WERI-Rb-1 (cell line): ENCODE results near the gene SMG7.
"Not testable (repeated sequence)": the region's sequence is repeated elsewhere in the genome, so short reads cannot be mapped to it uniquely, and the experiment has no call there.

Experiments used
- DNase-seq: peaks from one replicate; pipeline ENCODE4 v3.0.0-alpha.2; 2020
- H3K27ac ChIP-seq: fragments of 250-450 bp; sonication (Bioruptor Pico); 2 replicates; pipeline ENCODE4 v1.5.1; 2020; ENCODE audit warnings: mild to moderate bottlenecking, moderate library complexity
- H3K27me3 ChIP-seq: fragments of 250-450 bp; sonication (Bioruptor Pico); 2 replicates; pipeline ENCODE4 v1.5.1; 2021; ENCODE audit warnings: mild to moderate bottlenecking, low read depth, moderate library complexity; ENCODE audit not compliant: insufficient read depth, severe bottlenecking
- H3K36me3 ChIP-seq: fragments of 250-450 bp; sonication (Bioruptor Pico); 2 replicates; pipeline ENCODE4 v1.5.1; 2020; ENCODE audit warnings: mild to moderate bottlenecking, moderate library complexity
- H3K4me3 ChIP-seq: 2 replicates; pipeline ENCODE4 v1.5.1; 2011; ENCODE audit warnings: low read depth, mild to moderate bottlenecking, control low read depth, low read length
- H3K9me3 ChIP-seq: fragments of 250-450 bp; sonication (Bioruptor Pico); 2 replicates; pipeline ENCODE4 v1.5.1; 2021; ENCODE audit warnings: mild to moderate bottlenecking, moderate library complexity; ENCODE audit not compliant: severe bottlenecking
- CTCF ChIP-seq: IDR thresholded peaks from 2 replicates; pipeline ENCODE4 v1.5.1; 2011; ENCODE audit warnings: low read depth, mild to moderate bottlenecking, control low read depth, inconsistent platforms, low read length

SMG7 gene

GRCh38 chr1:183472488-183473216 lies at the start of gene SMG7:
TSS of gene SMG7 (plus strand) at chr1:183472499. CDS start at chr1:183472621, 122 bp downstream.
- peak; percentile 58 for DNase-seq

GRCh38 chr1:183423541-183423940 lies 48.8 kb upstream of the SMG7 start:
- Histone ChIP-seq H3K27ac (no peak overlapping the region), H3K36me3 (no peaks in the 10 kb centered on the region), H3K9me3 (no peaks in the 10 kb centered on the region), H3K4me3 (no peak overlapping the region), H3K27me3 (peaks cover 3% of the 10 kb centered on the region)
- no peak for TF ChIP-seq CTCF
- no peak for DNase-seq

More at GRCh38 chr1:183472488-183473216, at the start of gene SMG7:
- Histone ChIP-seq H3K9me3 (no peaks in the 10 kb centered on the region), H3K36me3 (peaks cover 18% of the 10 kb centered on the region), H3K27ac (peak within 1 kb of the TSS; percentile 100), H3K4me3 (peak within 1 kb of the TSS; percentile 73), H3K27me3 (no peaks in the 10 kb centered on the region)
- TF ChIP-seq CTCF: no peak

- H3K36me3 ChIP-seq: no peaks in the 10 kb centered on the region
- H3K4me3 ChIP-seq: no peak overlapping the region
- H3K27me3 ChIP-seq: peaks cover 3% of the 10 kb centered on the region
- no peak overlapping the region for H3K27ac ChIP-seq
- H3K9me3 ChIP-seq: no peaks in the 10 kb centered on the region
- DNase-seq: no peak
- no peak for TF ChIP-seq CTCF
Observed at GRCh38 chr1:183424691-183425090, 47.6 kb upstream of the SMG7 start.

GRCh38 chr1:183427591-183427990 lies 44.7 kb upstream of the SMG7 start:
- H3K27me3 ChIP-seq, H3K27ac ChIP-seq, DNase-seq, H3K4me3 ChIP-seq, H3K36me3 ChIP-seq, H3K9me3 ChIP-seq: not testable (repeated sequence)

GRCh38 chr1:183431840-183432547 lies 40.3 kb upstream of the SMG7 start:
- no peaks in the 10 kb centered on the region for H3K27me3 ChIP-seq
- no peaks in the 10 kb centered on the region for H3K36me3 ChIP-seq
- no peaks in the 10 kb centered on the region for H3K9me3 ChIP-seq
- no peak overlapping the region for H3K4me3 ChIP-seq
- no peak overlapping the region for H3K27ac ChIP-seq
- DNase-seq: no peak
- no peak for TF ChIP-seq CTCF

- Histone ChIP-seq H3K27ac (no peak overlapping the region), H3K4me3 (no peak overlapping the region), H3K36me3 (no peaks in the 10 kb centered on the region), H3K27me3 (no peaks in the 10 kb centered on the region), H3K9me3 (no peaks in the 10 kb centered on the region)
- TF ChIP-seq CTCF: no peak
- no peak for DNase-seq
Observed at GRCh38 chr1:183432548-183432875, 39.8 kb upstream of the SMG7 start.
